Measurements from ENCODE around the gene SH3D21.

- TF ChIP-seq POLR2A (IDR thresholded peaks at IDR 0.05) (no peak), CTCF (IDR thresholded peaks at IDR 0.05 in 8 of 11, conservative IDR thresholded peaks at IDR 0.05 in 3 of 11) (no peak)
These were observed 48.3 kb downstream of the SH3D21 start for GRCh38 chr1:36354486-36354885.

Data from spleen (tissue), 7 donors.